Common myeloid progenitor, CD34-positive (primary cell): ENCODE data around the gene HAUS2.
"Not testable (repeated sequence)": the region's sequence is repeated elsewhere in the genome, so short reads cannot be mapped to it uniquely, and the experiment has no call there.

Experiments
- CTCF ChIA-PET: fragments of 350-600 bp; sonication (Branson Sonifier 250); formaldehyde crosslinking; loops from one replicate; lab custom pipeline; 2021; ENCODE audit warnings: antibody characterized with exemption; lab: Charles Lee
- POLR2A ChIA-PET: fragments of 350-600 bp; sonication (Branson Sonifier 250); formaldehyde crosslinking; loops from one replicate; lab custom pipeline; 2021; ENCODE audit warnings: antibody characterized with exemption; lab: Charles Lee
- DNase-seq, 3 donors: peaks; one replicate each; pipeline versions ENCODE4 v3.0.0 to v3.0.0-alpha.2; 2013
- H3K27ac ChIP-seq, 2 experiments: 1 replicate in 1 of 2; 2 replicates in 1 of 2; pipeline ENCODE4 v1.7.0; 2013; ENCODE audit warnings: inconsistent platforms in 2 of 2, low read length in 2 of 2, mild to moderate bottlenecking in 2 of 2, low read depth in 1 of 2, moderate library complexity in 1 of 2; ENCODE audit not compliant: severe bottlenecking in 2 of 2, insufficient read depth in 1 of 2, poor library complexity in 1 of 2
- H3K27me3 ChIP-seq, 5 experiments: replicated peaks in 2 of 5; 1 replicate in 3 of 5; 2 replicates in 2 of 5; pipeline versions ENCODE4 v1.6.1 to v1.7.0; 2013; ENCODE audit warnings: low read length in 4 of 5, mild to moderate bottlenecking in 2 of 5, moderate library complexity in 2 of 5, inconsistent platforms in 1 of 5; ENCODE audit not compliant: insufficient read depth in 5 of 5, control insufficient read depth in 4 of 5
- H3K36me3 ChIP-seq, 4 experiments: 1 replicate in 2 of 4; 2 replicates in 2 of 4; pipeline versions ENCODE4 v1.6.1 to v1.7.0; 2013; ENCODE audit warnings: low read length in 3 of 4, control low read depth in 1 of 4, mild to moderate bottlenecking in 1 of 4; ENCODE audit not compliant: control insufficient read depth in 4 of 4, insufficient read depth in 4 of 4
- H3K4me1 ChIP-seq, 4 experiments: 1 replicate in 3 of 4; 2 replicates in 1 of 4; pipeline versions ENCODE4 v1.6.1 to v1.7.1; 2013; ENCODE audit warnings: low read length in 3 of 4, mild to moderate bottlenecking in 3 of 4, control low read depth in 1 of 4, inconsistent platforms in 1 of 4, moderate library complexity in 1 of 4; ENCODE audit not compliant: control insufficient read depth in 4 of 4, insufficient read depth in 4 of 4; ENCODE audit errors: control extremely low read depth in 1 of 4
- H3K4me3 ChIP-seq, 7 experiments: 1 replicate in 4 of 7; 2 replicates in 3 of 7; pipeline versions ENCODE4 v1.5.1 to v1.7.0; 2013; ENCODE audit warnings: mild to moderate bottlenecking in 7 of 7, low read length in 6 of 7, moderate library complexity in 6 of 7, inconsistent platforms in 2 of 7, low read depth in 2 of 7, control low read depth in 1 of 7; ENCODE audit not compliant: insufficient read depth in 4 of 7, control insufficient read depth in 1 of 7; ENCODE audit errors: extremely low read depth in 1 of 7
- H3K9me3 ChIP-seq, 5 experiments: 1 replicate in 4 of 5; 2 replicates in 1 of 5; pipeline versions ENCODE4 v1.6.1 to v1.7.1; 2013; ENCODE audit warnings: low read length in 4 of 5, mild to moderate bottlenecking in 2 of 5, inconsistent platforms in 1 of 5, low read depth in 1 of 5, moderate library complexity in 1 of 5; ENCODE audit not compliant: control insufficient read depth in 4 of 5, insufficient read depth in 2 of 5; ENCODE audit errors: control extremely low read depth in 1 of 5
- WGBS: methylation state at CpG from one replicate; pipeline ENCODE4 v1.1.5; 2013; ENCODE audit not compliant: insufficient coverage; 5-methylcytosine and 5-hydroxymethylcytosine counted together

Gene HAUS2

DNA sequence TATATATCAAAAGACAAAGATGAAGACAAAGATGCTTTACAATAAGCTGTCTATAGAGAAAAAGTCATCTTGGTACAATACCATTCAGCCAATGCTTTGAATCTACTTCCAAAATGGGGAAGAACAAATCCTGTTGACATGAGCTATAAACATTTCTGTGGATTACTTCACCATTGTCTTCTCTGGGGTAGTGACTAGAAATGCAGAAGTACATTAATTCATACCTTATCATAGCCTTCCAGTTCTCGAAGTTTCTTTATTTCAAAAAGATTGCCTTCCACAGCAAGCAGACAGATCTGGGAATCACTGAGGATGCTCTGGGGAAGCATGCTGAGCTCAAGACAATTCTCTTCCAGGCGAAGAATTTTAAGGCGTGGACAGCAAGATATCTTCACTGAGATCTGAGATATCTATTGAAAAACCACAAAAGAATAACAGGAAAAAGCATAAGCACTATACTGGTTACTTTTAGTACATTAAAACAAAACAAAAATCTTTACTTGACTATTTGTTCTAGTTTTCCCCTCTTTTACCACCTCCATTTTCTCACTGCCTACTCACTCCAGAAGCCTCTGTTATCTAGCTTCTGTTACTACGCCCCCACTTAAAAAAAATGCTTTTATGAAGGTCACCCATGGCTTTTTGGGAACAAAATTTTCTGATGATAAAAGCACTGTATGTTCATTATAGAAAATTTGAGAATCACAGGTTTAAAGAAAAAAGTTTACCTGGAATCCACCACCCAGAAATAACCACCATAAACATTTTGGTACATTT is 3.6 kb upstream of the HAUS2 start:
- Histone ChIP-seq H3K27me3 (no peaks in the 10 kb centered on the region), H3K36me3 (peaks cover 6 to 27% (median 19%) of the 10 kb centered on the region in 4 experiments), H3K9me3 (no peaks in the 10 kb centered on the region), H3K27ac (peak overlapping the region in 1 of 2 experiments; percentile 15), H3K4me1 (peaks cover 15 to 40% (median 26%) of the 10 kb centered on the region in 4 experiments), H3K4me3 (no peak overlapping the region)
- DNase-seq = peak in 2 of 3 donors; percentile 58 to 69
- POLR2A ChIA-PET = interaction anchor here (0.5 to 1.1 kb wide), 2 partner anchors 12 to 173 kb away, joined by 3 to 4 read pairs; no protein-coding TSS in a partner anchor
- CTCF ChIA-PET = interaction anchor here (0.7 to 2.4 kb wide), 6 partner anchors 11 to 106 kb away, joined by 3 to 10 read pairs (median 4); no protein-coding TSS in a partner anchor
- 83% methylated on average over 1 of the region's 4 CpGs for WGBS

DNA sequence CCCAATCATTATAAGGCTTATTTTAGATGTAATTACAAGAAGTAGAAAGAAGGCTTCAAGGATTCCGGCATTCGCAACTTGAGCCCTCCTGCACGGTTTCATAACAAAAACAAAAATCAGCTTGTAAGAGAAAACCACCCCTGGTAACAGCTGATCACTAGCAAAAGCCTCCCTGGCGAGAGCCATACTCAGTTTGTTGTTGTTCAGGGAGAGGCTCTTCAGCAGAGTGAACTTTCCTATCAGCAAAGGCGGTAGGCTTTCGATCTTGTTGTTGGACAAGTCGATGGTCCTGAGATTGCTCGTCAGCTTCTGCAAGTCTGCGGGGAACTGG is 755 bp upstream of the HAUS2 start:
- peak overlapping the region; percentile 91 to 95 for H3K27ac ChIP-seq
- ChIA-PET CTCF (interaction anchor here (0.7 to 2.2 kb wide), 12 partner anchors 9 to 102 kb away, joined by 3 to 6 read pairs (median 4); partner anchors contain the start of gene ZNF106), POLR2A (interaction anchor here (0.8 to 2.5 kb wide), 3 partner anchors 11 to 60 kb away, joined by 3 to 12 read pairs (median 4); partner anchors contain the start of gene STARD9)
- H3K4me3 ChIP-seq = peak overlapping the region; percentile 85 to 99 (median 98)
- H3K27me3 ChIP-seq = no peaks in the 10 kb centered on the region
- peaks cover 15 to 51% (median 31%) of the 10 kb centered on the region in 4 experiments for H3K4me1 ChIP-seq
- peak in 1 of 3 donors; percentile 18 for DNase-seq
- peaks cover 6 to 17% (median 15%) of the 10 kb centered on the region in 4 experiments for H3K36me3 ChIP-seq
- H3K9me3 ChIP-seq = no peaks in the 10 kb centered on the region
- 0% methylated on average over 5 of the region's 9 CpGs for WGBS

DNA sequence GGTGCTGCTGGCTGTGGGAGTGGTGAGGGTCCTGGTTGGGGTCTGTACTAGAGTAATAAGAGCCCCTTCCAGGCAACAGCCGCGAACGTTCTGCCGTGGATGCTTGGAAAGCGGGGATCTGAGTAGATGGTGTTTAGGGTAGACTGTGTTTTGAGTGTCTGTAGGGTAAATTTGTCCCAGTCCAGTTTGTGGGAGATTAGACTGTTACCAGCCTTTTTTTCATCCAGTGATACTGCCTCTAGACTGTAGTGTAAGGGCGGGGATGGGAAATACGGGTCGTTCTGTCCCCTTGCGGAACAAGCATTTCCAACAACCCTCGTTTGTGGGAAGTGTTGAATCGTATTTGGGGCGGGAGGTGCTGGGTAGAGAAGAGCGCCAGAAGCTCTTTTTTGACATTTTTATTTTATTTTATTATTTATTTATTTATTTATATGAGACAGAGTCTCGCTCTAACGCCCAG is 424 bp downstream of the HAUS2 start:
- Histone ChIP-seq H3K27me3 (no peaks in the 10 kb centered on the region), H3K4me3 (peak overlapping the region; percentile 85 to 99 (median 98)), H3K4me1 (peaks cover 15 to 51% (median 33%) of the 10 kb centered on the region in 4 experiments), H3K36me3 (peaks cover 7 to 10% (median 9%) of the 10 kb centered on the region in 4 experiments), H3K27ac (peak overlapping the region; percentile 91 to 95), H3K9me3 (no peaks in the 10 kb centered on the region)
- ChIA-PET POLR2A (interaction anchor here (0.8 to 2.5 kb wide), 3 partner anchors 26 to 59 kb away, joined by 4 to 12 read pairs (median 10); partner anchors contain the start of gene STARD9), CTCF (interaction anchor here (1.1 to 2.0 kb wide), 4 partner anchors 39 to 101 kb away, joined by 3 to 6 read pairs (median 4); no protein-coding TSS in a partner anchor)
- peak; percentile 79 to 90 (median 84) for DNase-seq
- 0% methylated on average over 5 of the region's 15 CpGs for WGBS

DNA sequence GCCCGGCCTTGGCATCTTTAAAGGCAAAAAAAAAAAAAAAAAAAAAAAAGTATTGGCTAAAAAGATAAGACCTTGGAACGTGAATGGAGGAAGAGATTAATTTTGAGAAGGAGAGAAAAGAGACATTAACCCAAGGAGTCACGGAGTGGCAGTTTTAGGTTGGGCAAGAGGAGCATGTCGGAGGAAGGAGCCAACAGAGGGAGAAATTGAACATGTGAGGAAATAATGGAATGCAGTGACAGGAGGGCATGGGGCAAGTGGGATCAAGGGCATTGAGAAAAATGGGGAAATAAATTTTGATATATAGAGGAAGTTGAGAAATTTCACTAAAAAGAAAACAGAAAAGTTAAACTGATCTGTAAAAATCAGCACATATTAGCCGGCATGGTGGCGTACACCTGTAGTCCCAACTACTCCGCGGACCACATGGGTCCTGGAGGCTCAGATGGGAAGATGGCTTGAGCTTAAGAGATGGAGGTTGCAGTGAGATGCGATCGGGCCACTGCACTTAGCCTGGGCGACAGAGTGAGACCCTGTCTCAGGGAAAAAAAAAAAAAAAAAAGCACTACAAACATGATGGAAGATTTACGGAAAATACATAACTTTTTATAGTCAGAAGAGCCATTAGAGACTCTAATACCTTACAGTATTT is 1.2 kb downstream of the HAUS2 start:
- WGBS = 50% methylated on average over 6 of the region's 12 CpGs
- peak overlapping the region; percentile 15 to 95 for H3K27ac ChIP-seq
- H3K27me3 ChIP-seq = no peaks in the 10 kb centered on the region
- peaks cover under 1 to 10% (median 6%) of the 10 kb centered on the region in 4 experiments for H3K36me3 ChIP-seq
- CTCF ChIA-PET = interaction anchor here (1.2 to 2.0 kb wide), 2 partner anchors 58 to 100 kb away, joined by 3 to 4 read pairs; no protein-coding TSS in a partner anchor
- peak; percentile 23 to 39 (median 28) for DNase-seq
- H3K4me1 ChIP-seq = peaks cover 15 to 47% (median 32%) of the 10 kb centered on the region in 4 experiments
- H3K4me3 ChIP-seq = peak overlapping the region; percentile 10 to 99 (median 97)
- no peaks in the 10 kb centered on the region for H3K9me3 ChIP-seq
- POLR2A ChIA-PET = interaction anchor here (0.6 to 2.5 kb wide), 3 partner anchors 25 to 217 kb away, joined by 3 to 12 read pairs (median 4); partner anchors contain the start of gene STARD9

DNA sequence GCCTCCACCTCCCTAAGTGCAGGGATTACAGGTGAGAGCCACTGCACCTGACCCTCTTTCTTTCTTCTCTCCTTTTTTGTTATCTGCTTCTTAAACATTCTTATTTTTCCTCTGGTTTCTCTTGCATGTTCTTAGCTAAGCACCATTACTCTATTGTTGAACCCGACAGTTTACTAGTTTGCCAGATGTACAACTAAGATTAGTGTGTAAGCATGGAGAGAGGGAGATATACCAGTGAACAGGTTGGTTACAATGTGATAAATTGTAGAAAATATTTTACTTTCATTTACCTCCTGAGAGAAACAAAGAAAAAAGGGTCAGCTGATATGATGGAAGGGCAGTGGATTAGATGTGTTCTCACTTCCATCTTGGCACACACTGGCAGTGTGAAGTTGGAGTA is 4.9 kb downstream of the HAUS2 start:
- CTCF ChIA-PET = interaction anchor here (1.3 to 2.5 kb wide), 4 partner anchors 9 to 67 kb away, joined by 3 to 6 read pairs (median 5); no protein-coding TSS in a partner anchor
- no CpG with 5 or more reads among the region's 1 CpG for WGBS
- peak in 2 of 3 donors; percentile 8 to 33 for DNase-seq
- POLR2A ChIA-PET = interaction anchor here (0.6 kb wide), 1 partner anchor 402 kb away, joined by 3 read pairs; no protein-coding TSS in a partner anchor
- Histone ChIP-seq H3K4me1 (peaks cover 2 to 16% (median 13%) of the 10 kb centered on the region in 4 experiments), H3K27me3 (no peaks in the 10 kb centered on the region), H3K36me3 (peaks cover 1 to 9% (median 6%) of the 10 kb centered on the region in 4 experiments), H3K9me3 (no peaks in the 10 kb centered on the region), H3K4me3 (no peak overlapping the region), H3K27ac (no peak overlapping the region)

DNA sequence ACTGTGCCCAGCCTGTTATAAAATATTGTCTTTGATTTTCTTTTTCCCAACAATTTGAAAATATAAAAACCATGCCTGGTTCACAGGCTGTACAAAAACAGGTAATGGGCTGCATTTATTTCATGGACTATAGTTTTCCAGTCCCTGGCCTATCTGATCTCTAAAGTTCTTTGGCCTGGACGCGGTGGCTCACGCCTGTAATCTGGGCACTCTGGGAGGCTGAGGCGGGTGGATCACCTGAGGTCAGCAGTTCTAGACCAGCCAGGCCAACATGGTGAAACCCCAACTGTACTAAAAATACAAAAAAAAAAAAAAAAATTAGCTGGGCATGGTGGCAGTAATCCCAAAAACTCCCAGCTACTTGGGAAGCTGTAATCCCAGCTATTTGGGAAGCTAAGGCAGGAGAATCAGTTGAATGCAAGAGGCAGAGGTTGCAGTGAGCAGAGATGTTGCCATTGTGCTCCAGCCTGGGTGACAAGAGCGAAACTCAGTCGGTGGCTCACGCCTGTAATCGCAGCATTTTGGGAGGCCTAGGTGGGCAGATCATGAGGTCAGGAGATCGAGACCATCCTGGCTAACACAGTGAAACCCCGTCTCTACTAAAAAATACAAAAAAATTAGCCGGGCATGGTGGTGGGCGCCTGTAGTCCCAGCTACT is 8.0 kb downstream of the HAUS2 start:
- POLR2A ChIA-PET = interaction anchor here (0.7 kb wide), 1 partner anchor 11 kb away, joined by 3 read pairs; no protein-coding TSS in a partner anchor
- H3K36me3 ChIP-seq = peaks cover 13 to 33% (median 22%) of the 10 kb centered on the region in 4 experiments
- CTCF ChIA-PET = interaction anchor here (1.0 kb wide), 1 partner anchor 14 kb away, joined by 3 read pairs; no protein-coding TSS in a partner anchor
- not testable (repeated sequence) for H3K4me3 ChIP-seq, H3K4me1 ChIP-seq, H3K27me3 ChIP-seq, H3K9me3 ChIP-seq, H3K27ac ChIP-seq
- peak in 1 of 3 donors; percentile 50 for DNase-seq
- 100% methylated on average over 4 of the region's 12 CpGs for WGBS
